ENCODE measurements around the gene CYP11A1. TPM values are rescaled to one million over a fixed set of nuclear protein-coding genes. Genes with fewer than 3 reads are reported as not detected.

Gene CYP11A1
- total RNA-seq (1 to 10 TPM in 1 of 5 donors, not detected in 4; 3.9 TPM), polyA plus RNA-seq (10 to 100 TPM in 1 of 3 donors, 1 to 10 TPM in 2; 2.5 to 10.2 (median 4.5) TPM)
- long read RNA-seq, donor 1, result 0 reads
- long read RNA-seq, donor 2, result 0 reads
- long read RNA-seq, donor 3, result 0 reads
- long read RNA-seq, donor 4, result 0 reads
- long read RNA-seq, donor 5, transcript CYP11A1-201 (9 exons, 1,934 nt), result major isoform, 19 of 79 reads
- long read RNA-seq, donor 5, partial matches to known transcripts, result 60 of 79 reads
- long read RNA-seq, donor 5, other reads (novel, unspliced or antisense), result 0 of 79 reads
- long read RNA-seq, donor 6, result 0 reads
- long read RNA-seq, donor 7, result 0 reads
- long read RNA-seq, donor 8, result 0 reads
- long read RNA-seq, donor 9, result 0 reads
- long read RNA-seq, donor 10, partial matches to known transcripts, result 0 of 1 reads
- long read RNA-seq, donor 10, other reads (novel, unspliced or antisense), result 0 of 1 reads

GRCh38 chr15:74367296-74367854 lies at the start of gene CYP11A1:
CYP11A1 (minus strand) TSS chr15:74367646; CDS start chr15:74367585, 61 bp downstream.
- no peak for DNase-seq
- Histone ChIP-seq H3K4me1 (peaks cover 7 to 15% (median 12%) of the 10 kb centered on the region in 4 donors), H3K36me3 (no peaks in the 10 kb centered on the region), H3K27ac (no peak within 1 kb of the TSS), H3K4me3 (peak within 1 kb of the TSS in 1 of 4 donors; percentile 66), H3K9me3 (no peaks in the 10 kb centered on the region), H3K27me3 (peaks cover 0 to 64% (median 30%) of the 10 kb centered on the region in 3 donors)
- intact Hi-C loops (cut with DNase I; ENCODE audit: low total_unique reads), result no loop called here
- no peak for TF ChIP-seq EP300 (IDR thresholded peaks at IDR 0.05)
- TF ChIP-seq CTCF (IDR thresholded peaks at IDR 0.05), result no peak
- TF ChIP-seq POLR2AphosphoS5 (IDR thresholded peaks at IDR 0.05), result no peak
- TF ChIP-seq POLR2A (IDR thresholded peaks at IDR 0.05), result no peak
- WGBS, 5 donors, result 74 to 87% (median 83%) methylated on average over 12 of the region's 12 CpGs

DNA sequence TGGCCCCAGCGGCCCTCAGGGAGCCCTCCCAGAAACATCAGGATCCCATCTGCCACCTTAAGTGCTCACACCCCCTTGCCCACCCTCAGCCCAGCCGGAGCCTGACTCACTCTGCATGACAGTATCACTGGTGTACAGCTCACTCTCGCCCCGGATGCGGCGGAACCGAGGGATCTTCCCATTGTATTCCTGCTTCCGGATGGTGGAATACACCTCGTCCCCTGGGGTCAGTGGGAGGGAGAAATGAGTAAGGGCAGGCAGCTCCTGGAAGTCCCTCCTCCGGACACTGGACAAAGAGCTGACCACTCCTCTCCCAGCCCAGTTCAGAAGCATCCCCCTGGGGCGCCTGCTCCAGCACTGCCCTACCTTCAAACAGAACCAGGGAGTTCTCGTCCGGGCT lies 49.8 kb upstream of the CYP11A1 start:
- Histone ChIP-seq H3K36me3 (peaks cover 3 to 43% (median 9%) of the 10 kb centered on the region in 4 donors), H3K4me3 (no peak overlapping the region), H3K27me3 (no peaks in the 10 kb centered on the region), H3K27ac (no peak overlapping the region), H3K9me3 (no peaks in the 10 kb centered on the region), H3K4me1 (peaks cover 0 to 18% (median 1%) of the 10 kb centered on the region in 4 donors)
- intact Hi-C loops (cut with DNase I; ENCODE audit: low total_unique reads), result no loop called here
- TF ChIP-seq POLR2A (IDR thresholded peaks at IDR 0.05) (no peak), EP300 (IDR thresholded peaks at IDR 0.05) (no peak), POLR2AphosphoS5 (IDR thresholded peaks at IDR 0.05) (no peak), CTCF (IDR thresholded peaks at IDR 0.05) (no peak)
- DNase-seq, result no peak
- 83 to 86% (median 84%) methylated on average over 13 of the region's 13 CpGs for WGBS, 5 donors

DNA sequence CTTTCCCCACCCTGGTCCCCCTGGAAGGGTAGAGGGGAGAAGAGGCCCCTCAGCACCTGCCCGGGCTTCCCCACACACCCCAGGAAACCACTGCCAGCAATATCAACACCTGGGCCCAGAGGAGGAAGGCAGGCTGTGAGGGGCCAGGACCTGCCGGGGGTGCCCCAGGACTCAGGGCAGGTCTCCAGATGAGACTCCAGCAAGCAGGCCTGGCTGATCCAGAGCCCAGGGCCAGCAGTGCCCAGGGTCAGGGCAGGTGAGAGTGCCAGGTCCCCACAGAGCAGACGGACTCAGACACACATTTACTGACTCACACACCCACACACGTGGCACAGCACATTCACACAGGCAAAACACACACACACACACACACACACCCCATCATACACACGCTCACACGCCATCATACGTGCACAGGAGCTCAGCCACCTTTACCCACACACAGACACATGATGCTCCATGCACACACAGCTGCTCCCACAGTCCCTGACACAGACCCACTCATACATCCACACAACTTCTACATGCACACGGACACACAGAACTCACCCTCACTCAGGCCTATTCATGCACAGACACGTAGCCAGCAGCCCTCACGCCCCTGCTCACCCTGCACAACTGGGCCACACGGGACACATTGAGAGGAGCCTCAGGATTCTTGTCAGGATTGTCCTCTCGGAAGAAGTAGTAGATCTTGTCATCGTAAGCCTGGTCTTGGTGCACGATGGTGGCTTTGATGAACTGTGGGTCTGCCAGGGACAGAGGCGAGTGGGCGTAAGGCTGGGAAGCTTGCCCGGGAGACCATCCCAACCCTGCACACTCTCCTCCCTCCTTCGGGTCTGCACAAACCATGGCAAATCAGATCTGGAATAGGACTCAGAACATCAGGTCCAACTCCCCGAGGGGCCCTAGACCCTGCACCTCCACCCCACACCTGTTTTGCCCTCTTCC lies 48.8 kb upstream of the CYP11A1 start:
- Histone ChIP-seq H3K27me3 (no peaks in the 10 kb centered on the region), H3K27ac (no peak overlapping the region), H3K9me3 (no peaks in the 10 kb centered on the region), H3K36me3 (peaks cover 3 to 53% (median 13%) of the 10 kb centered on the region in 4 donors), H3K4me3 (no peak overlapping the region), H3K4me1 (peaks cover 0 to 18% (median 0%) of the 10 kb centered on the region in 4 donors)
- DNase-seq, result no peak
- TF ChIP-seq POLR2A (IDR thresholded peaks at IDR 0.05), result no peak
- intact Hi-C loops (cut with DNase I; ENCODE audit: low total_unique reads), result no loop called here
- 75 to 86% (median 82%) methylated on average over 13 to 19 of the region's 19 CpGs for WGBS, 5 donors

DNA sequence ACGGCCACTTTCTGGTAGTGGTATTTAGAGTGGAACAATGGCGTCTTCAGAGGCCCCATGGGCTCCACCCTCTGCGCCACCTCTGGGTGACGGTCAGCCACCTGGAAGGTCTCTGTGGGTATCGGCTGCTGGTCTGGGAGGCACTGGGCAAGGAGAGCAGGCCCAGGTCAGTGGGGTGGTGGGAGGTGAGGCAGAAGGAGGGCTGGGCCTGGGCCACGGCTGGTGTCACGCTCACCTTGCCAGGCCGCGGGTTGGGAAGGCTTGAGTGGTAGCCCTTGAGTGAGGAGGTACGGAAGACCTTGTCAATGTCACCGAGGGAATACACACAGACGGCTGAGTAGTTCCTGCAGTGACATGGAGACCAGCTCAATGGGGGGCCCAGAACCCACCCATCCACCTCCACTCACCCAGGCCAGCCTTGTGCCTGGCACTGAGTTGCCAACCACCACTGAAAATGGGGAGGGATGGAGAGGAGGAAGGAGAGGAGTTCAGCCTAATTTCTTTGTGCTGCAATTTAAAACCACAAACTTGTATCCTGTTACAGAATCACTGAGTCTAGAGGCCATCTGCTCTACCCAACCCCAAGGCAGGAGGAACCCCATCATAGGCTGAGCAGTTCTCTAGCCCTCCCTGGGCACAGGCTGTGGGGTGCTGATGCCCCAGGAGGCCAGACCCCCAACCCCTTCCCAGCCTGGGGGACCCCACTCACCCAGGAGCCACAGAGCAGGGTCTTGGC lies 47.3 kb upstream of the CYP11A1 start:
- 90 to 97% (median 96%) methylated on average over 12 of the region's 12 CpGs for WGBS, 5 donors
- TF ChIP-seq CTCF (IDR thresholded peaks at IDR 0.05) (no peak), POLR2AphosphoS5 (IDR thresholded peaks at IDR 0.05) (no peak), POLR2A (IDR thresholded peaks at IDR 0.05) (no peak), EP300 (IDR thresholded peaks at IDR 0.05) (no peak)
- Histone ChIP-seq H3K27me3 (no peaks in the 10 kb centered on the region), H3K36me3 (peaks cover 3 to 67% (median 21%) of the 10 kb centered on the region in 4 donors), H3K4me3 (no peak overlapping the region), H3K27ac (no peak overlapping the region), H3K9me3 (no peaks in the 10 kb centered on the region), H3K4me1 (peaks cover 0 to 4% (median 0%) of the 10 kb centered on the region in 4 donors)
- DNase-seq, result no peak
- intact Hi-C loops (cut with DNase I; ENCODE audit: low total_unique reads), result no loop called here

Measured in stomach (tissue), 19 donors.